ENCODE data around the gene SUV39H2.
"Not testable (repeated sequence)": the region's sequence is repeated elsewhere in the genome, so short reads cannot be mapped to it uniquely, and the experiment has no call there.

SUV39H2 gene

GRCh38 chr10:14859043-14859442 is 19.6 kb upstream of the SUV39H2 start:
- H3K4me3 Mint-ChIP-seq, result no peak overlapping the region
- no peak for ATAC-seq

GRCh38 chr10:14859775-14860174 is 18.9 kb upstream of the SUV39H2 start:
- H3K4me3 Mint-ChIP-seq, result no peak overlapping the region
- H3K9me3 Mint-ChIP-seq, result no peaks in the 10 kb centered on the region
- peaks cover 6% of the 10 kb centered on the region for H3K4me1 Mint-ChIP-seq
- no peak overlapping the region for H3K27ac Mint-ChIP-seq
- ATAC-seq, result no peak
- H3K27me3 Mint-ChIP-seq, result no peaks in the 10 kb centered on the region
- peaks cover 56% of the 10 kb centered on the region for H3K36me3 Mint-ChIP-seq

More at GRCh38 chr10:14859043-14859442, 19.6 kb upstream of the SUV39H2 start:
- peaks cover 6% of the 10 kb centered on the region for H3K4me1 Mint-ChIP-seq
- peaks cover 57% of the 10 kb centered on the region for H3K36me3 Mint-ChIP-seq
- no peaks in the 10 kb centered on the region for H3K9me3 Mint-ChIP-seq
- H3K27me3 Mint-ChIP-seq, result no peaks in the 10 kb centered on the region
- H3K27ac Mint-ChIP-seq, result no peak overlapping the region

- Mint-ChIP-seq H3K27ac (peak overlapping the region; percentile 31), H3K9me3 (no peaks in the 10 kb centered on the region), H3K4me3 (no peak overlapping the region), H3K4me1 (peaks cover 6% of the 10 kb centered on the region), H3K27me3 (no peaks in the 10 kb centered on the region), H3K36me3 (peaks cover 55% of the 10 kb centered on the region)
- ATAC-seq, result no peak
Measured at GRCh38 chr10:14860791-14861190, 17.9 kb upstream of the SUV39H2 start.

- H3K9me3 Mint-ChIP-seq, ATAC-seq, H3K27ac Mint-ChIP-seq, H3K27me3 Mint-ChIP-seq, H3K4me3 Mint-ChIP-seq, H3K4me1 Mint-ChIP-seq: not testable (repeated sequence)
- H3K36me3 Mint-ChIP-seq, result peaks cover 40% of the 10 kb centered on the region
Measured at GRCh38 chr10:14864466-14864865, 14.2 kb upstream of the SUV39H2 start.

- not testable (repeated sequence) for H3K4me1 Mint-ChIP-seq, ATAC-seq, H3K27ac Mint-ChIP-seq, H3K27me3 Mint-ChIP-seq, H3K4me3 Mint-ChIP-seq, H3K9me3 Mint-ChIP-seq
- H3K36me3 Mint-ChIP-seq, result peaks cover 43% of the 10 kb centered on the region
Measured at GRCh38 chr10:14864871-14865270, 13.8 kb upstream of the SUV39H2 start.

DNA sequence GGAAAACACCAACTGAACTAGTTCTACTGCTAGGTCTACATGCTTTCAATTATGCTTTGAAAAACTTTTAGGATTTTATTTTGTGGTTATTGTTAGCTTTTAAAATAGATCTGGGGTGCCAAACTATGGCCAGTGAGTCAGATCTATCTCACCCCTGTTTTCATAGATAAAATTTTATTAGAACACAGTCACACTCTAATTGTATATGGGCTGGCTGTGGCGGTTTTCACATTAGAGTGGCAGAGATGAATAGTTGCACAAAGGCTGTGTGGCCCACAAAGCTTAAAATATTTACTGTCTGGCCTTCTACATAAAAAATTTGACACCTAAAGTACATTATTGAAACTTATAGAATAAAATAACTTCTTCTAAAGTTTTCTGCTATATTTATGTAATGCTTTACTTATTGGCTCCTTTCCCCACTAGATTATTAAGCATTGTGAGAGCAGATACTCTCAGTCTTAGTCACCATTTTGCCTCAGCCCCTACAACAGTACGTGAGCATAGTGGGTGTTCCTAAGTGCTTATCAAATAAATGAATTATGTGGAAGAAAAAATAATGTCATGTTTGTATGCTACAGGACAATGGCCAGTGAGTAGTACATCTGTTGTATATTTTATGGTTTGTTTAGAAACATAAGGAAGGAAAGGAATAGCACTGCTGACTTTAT is 5.4 kb upstream of the SUV39H2 start:
- no peak for ATAC-seq
- H3K4me3 Mint-ChIP-seq, result no peak overlapping the region
- H3K9me3 Mint-ChIP-seq, result no peaks in the 10 kb centered on the region
- H3K4me1 Mint-ChIP-seq, result peaks cover 23% of the 10 kb centered on the region
- peaks cover 13% of the 10 kb centered on the region for H3K36me3 Mint-ChIP-seq
- H3K27me3 Mint-ChIP-seq, result no peaks in the 10 kb centered on the region
- no peak overlapping the region for H3K27ac Mint-ChIP-seq

DNA sequence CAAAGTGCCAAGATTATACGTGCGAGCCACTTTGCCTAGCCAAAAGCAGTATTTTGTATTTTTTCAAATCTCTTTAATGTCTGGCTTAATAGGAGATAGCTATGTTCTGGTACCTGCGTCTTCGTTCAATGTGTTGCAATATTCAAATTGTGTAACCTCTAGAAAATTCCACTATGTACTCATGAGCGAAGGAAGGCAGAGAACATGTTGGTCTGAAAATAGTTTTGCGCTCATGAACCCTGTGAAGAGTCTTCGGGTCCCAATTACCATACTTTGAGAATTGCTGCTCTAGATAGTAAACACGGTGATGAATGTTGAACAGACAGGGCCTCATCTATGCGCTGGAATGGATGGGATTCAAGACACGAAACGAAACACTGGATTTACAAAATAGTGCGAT is 2.7 kb upstream of the SUV39H2 start:
- H3K36me3 Mint-ChIP-seq, result no peaks in the 10 kb centered on the region
- no peak overlapping the region for H3K27ac Mint-ChIP-seq
- H3K4me1 Mint-ChIP-seq, result peaks cover 35% of the 10 kb centered on the region
- H3K9me3 Mint-ChIP-seq, result no peaks in the 10 kb centered on the region
- no peak overlapping the region for H3K4me3 Mint-ChIP-seq
- no peaks in the 10 kb centered on the region for H3K27me3 Mint-ChIP-seq
- no peak for ATAC-seq

DNA sequence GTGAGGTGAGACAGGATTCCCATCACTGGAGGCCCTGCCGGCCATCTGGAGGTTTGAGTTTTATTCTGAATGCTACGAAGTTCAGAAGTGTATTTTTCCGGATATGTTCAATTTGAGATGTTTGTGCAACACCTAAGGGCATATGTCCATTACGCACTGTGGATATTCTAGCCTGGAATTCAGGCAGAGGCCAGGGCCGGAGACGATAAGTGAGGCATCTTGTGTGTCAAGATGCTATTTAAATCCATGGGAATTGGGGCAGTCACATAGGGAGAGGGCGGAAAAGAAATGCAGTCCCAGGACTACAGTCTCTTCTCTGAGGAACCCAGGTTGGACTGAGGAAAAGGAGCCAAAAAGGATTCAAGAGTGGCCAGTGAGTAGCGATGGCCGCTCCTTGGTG is 1.9 kb upstream of the SUV39H2 start:
- Mint-ChIP-seq H3K27me3 (no peaks in the 10 kb centered on the region), H3K4me3 (peak overlapping the region; percentile 92), H3K36me3 (peaks cover under 1% of the 10 kb centered on the region), H3K4me1 (peaks cover 35% of the 10 kb centered on the region), H3K27ac (peak overlapping the region; percentile 21), H3K9me3 (no peaks in the 10 kb centered on the region)
- no peak for ATAC-seq

GRCh38 chr10:14879124-14879927 is 660 bp downstream of the SUV39H2 start:
- no peaks in the 10 kb centered on the region for H3K9me3 Mint-ChIP-seq
- peak overlapping the region; percentile 92 for H3K4me3 Mint-ChIP-seq
- H3K36me3 Mint-ChIP-seq, result peaks cover 8% of the 10 kb centered on the region
- H3K27ac Mint-ChIP-seq, result peak overlapping the region; percentile 90
- H3K4me1 Mint-ChIP-seq, result peaks cover 35% of the 10 kb centered on the region
- no peaks in the 10 kb centered on the region for H3K27me3 Mint-ChIP-seq
- peak; percentile 6 for ATAC-seq

DNA sequence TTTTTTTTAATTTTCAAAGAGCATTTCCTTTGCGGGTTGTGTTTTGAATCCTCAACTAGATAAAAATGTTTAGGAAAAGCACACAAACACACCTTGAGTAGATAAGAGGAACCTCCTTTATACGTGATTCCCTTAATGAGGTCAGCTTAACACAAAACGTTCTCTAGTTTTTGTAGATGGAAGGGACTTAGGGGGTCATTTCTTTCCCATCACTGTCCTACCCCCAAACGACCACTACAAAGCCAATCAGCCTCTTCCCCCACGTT is 1.2 kb downstream of the SUV39H2 start:
- ATAC-seq, result no peak
- H3K36me3 Mint-ChIP-seq, result peaks cover 8% of the 10 kb centered on the region
- no peaks in the 10 kb centered on the region for H3K9me3 Mint-ChIP-seq
- no peaks in the 10 kb centered on the region for H3K27me3 Mint-ChIP-seq
- peak overlapping the region; percentile 92 for H3K4me3 Mint-ChIP-seq
- H3K4me1 Mint-ChIP-seq, result peaks cover 35% of the 10 kb centered on the region
- H3K27ac Mint-ChIP-seq, result peak overlapping the region; percentile 90

GRCh38 chr10:14880229-14880628 is 1.6 kb downstream of the SUV39H2 start:
- H3K36me3 Mint-ChIP-seq, result peaks cover 8% of the 10 kb centered on the region
- H3K9me3 Mint-ChIP-seq, result no peaks in the 10 kb centered on the region
- ATAC-seq, result no peak
- H3K27ac Mint-ChIP-seq, result no peak overlapping the region
- H3K4me1 Mint-ChIP-seq, result peaks cover 35% of the 10 kb centered on the region
- H3K4me3 Mint-ChIP-seq, result peak overlapping the region; percentile 92
- H3K27me3 Mint-ChIP-seq, result no peaks in the 10 kb centered on the region

DNA sequence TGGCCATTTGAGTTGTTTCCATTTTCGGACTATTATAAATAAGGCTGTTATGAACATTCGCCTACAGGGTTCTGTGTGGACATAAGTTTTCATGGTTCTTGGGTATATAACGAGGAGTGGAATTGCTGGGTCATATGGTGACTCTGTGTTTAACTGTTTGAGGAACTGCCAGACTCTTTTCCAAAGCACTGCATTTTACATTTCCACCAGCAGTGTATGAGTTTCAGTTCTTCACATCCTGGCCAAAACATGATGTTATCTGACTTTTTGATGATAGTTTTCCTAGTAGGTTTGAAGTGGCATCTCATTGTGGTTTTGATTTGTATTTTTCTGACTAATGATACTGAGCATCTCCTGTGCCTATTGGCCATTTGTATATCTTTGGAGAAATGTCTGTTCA is 5.4 kb downstream of the SUV39H2 start:
- H3K36me3 Mint-ChIP-seq, result peaks cover 8% of the 10 kb centered on the region
- H3K27me3 Mint-ChIP-seq, result no peaks in the 10 kb centered on the region
- H3K9me3 Mint-ChIP-seq, result no peaks in the 10 kb centered on the region
- H3K4me1 Mint-ChIP-seq, result peaks cover 11% of the 10 kb centered on the region
- H3K27ac Mint-ChIP-seq, result no peak overlapping the region
- no peak for ATAC-seq
- no peak overlapping the region for H3K4me3 Mint-ChIP-seq

GRCh38 chr10:14889318-14889717 is 10.7 kb downstream of the SUV39H2 start:
- H3K9me3 Mint-ChIP-seq, result no peaks in the 10 kb centered on the region
- no peak for ATAC-seq
- no peak overlapping the region for H3K27ac Mint-ChIP-seq
- no peaks in the 10 kb centered on the region for H3K36me3 Mint-ChIP-seq
- peaks cover 6% of the 10 kb centered on the region for H3K4me1 Mint-ChIP-seq
- H3K4me3 Mint-ChIP-seq, result peak overlapping the region; percentile 20
- H3K27me3 Mint-ChIP-seq, result no peaks in the 10 kb centered on the region

DNA sequence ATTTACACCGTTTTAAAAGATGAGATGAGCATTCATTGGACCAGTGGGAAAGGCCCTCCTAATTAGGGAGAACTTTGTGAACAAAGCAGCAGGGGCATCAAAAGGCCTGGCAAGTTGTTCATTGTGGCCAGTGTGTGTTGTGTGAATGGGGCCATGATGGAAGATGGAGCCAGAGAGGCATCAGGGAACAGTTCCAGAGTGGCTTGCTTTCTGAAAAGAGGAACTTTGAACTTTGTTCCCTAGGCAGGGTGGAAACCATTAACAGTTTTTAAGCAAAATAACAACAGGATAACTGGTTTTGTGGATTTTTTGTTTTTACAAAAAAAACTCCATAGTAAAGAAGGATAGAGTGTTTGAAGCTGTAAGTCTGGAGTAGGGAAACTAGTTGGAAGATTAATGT is 12.5 kb downstream of the SUV39H2 start:
- H3K4me3 Mint-ChIP-seq, result no peak overlapping the region
- no peaks in the 10 kb centered on the region for H3K36me3 Mint-ChIP-seq
- no peaks in the 10 kb centered on the region for H3K27me3 Mint-ChIP-seq
- no peak for ATAC-seq
- H3K4me1 Mint-ChIP-seq, result peaks cover 6% of the 10 kb centered on the region
- H3K9me3 Mint-ChIP-seq, result no peaks in the 10 kb centered on the region
- H3K27ac Mint-ChIP-seq, result no peak overlapping the region

DNA sequence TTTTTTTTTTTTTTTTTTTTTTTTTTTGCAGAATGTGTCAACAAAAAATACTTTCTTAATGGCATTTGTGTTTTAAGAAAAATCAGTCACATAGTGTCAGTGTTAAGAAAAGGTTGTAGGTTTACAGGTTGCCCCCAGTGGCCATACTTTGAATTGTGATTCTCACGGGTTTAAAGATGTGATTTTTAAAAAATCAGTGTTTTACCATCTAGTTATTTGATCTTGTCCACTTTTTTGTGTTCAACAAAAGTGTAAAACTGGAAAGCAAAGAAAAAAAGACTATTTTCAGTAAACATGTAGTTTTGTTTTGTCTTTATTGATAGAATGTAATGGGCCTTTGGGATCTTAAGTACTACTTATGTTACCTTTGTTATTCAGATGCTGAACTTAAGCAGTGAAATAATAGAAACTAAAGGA is 25.7 kb downstream of the SUV39H2 start:
- H3K4me3 Mint-ChIP-seq, result no peak overlapping the region
- peaks cover 24% of the 10 kb centered on the region for H3K36me3 Mint-ChIP-seq
- H3K27me3 Mint-ChIP-seq, result no peaks in the 10 kb centered on the region
- H3K9me3 Mint-ChIP-seq, result no peaks in the 10 kb centered on the region
- peak; percentile 48 for ATAC-seq
- no peaks in the 10 kb centered on the region for H3K4me1 Mint-ChIP-seq
- H3K27ac Mint-ChIP-seq, result no peak overlapping the region

DNA sequence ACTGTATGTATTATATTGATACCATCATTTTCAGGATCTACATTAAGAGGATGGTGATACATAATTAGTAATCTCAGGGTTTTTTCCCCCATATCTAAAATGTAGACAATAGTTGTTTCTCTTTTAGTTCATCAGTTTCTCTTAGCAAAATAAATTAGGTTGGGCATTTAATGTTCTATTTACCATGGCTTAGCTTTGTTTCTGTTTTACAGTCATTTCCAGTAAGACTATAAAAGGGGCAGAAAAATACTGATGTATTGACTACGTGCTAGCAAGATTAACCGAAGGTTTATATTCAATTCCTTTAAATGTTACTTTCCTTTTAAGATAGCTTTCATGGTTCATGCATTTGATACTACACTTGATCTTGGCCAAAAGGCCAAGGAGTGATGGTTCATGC is 26.2 kb downstream of the SUV39H2 start:
- Mint-ChIP-seq H3K4me3 (no peak overlapping the region), H3K27me3 (no peaks in the 10 kb centered on the region), H3K27ac (no peak overlapping the region), H3K36me3 (peaks cover 27% of the 10 kb centered on the region), H3K9me3 (no peaks in the 10 kb centered on the region), H3K4me1 (no peaks in the 10 kb centered on the region)
- no peak for ATAC-seq

All from stimulated activated memory B cell treated with anti-CD40 and anti-IgM and Interleukin-4, amounts not matched to agents 10 μg/mL and 1 μg/mL and 100 μg/mL, for 72 hours (primary cell).